NCI-H2081 (cell line): Measurements from ENCODE around the gene ITPK1.

Experiments
- DNase-seq, 2 experiments: peaks; one replicate each; lab custom pipeline; 2025; lab: John Stamatoyannopoulos, UW

The ITPK1 gene

GRCh38 chr14:92988786-92989755 lies 126.7 kb downstream of the ITPK1 start:
- no peak for DNase-seq

DNA sequence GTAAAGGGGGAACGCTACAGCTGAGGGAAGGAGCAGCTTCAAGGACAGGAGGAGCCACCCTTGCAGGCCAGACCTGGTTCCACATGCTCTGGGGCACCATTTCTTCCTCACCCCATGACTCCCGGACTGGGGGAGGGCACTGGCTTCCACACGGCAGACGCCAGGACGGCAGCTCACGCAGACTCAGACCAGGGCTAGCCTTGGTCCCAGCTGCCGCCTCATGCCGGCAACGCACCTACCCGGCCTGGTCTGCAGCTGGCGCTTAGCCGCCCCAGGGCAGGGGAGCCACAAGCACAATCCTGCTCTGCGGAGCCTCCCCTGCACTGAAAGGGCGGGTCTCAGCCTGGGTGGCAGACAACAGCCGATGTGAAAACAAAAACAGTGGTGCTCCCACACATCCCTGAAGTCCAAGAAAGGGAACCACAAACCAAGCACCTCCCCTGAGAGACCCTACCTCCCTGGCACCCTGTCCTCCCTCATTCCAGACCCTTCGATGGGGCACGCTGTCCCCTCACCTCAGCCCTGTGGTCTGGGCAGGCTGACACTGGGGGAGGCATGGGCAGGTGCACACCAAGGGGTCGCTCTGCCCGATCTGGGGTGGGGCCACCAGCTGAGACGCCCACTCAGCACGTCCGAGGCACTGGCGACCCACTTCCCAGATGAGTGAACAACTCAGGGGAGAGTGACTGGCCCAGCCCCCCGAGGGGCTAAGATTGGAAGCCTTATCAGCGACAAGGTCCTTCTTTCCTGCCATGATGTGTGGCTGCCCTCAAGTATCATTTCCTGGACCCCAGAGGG lies 127.8 kb downstream of the ITPK1 start:
- no peak for DNase-seq

DNA sequence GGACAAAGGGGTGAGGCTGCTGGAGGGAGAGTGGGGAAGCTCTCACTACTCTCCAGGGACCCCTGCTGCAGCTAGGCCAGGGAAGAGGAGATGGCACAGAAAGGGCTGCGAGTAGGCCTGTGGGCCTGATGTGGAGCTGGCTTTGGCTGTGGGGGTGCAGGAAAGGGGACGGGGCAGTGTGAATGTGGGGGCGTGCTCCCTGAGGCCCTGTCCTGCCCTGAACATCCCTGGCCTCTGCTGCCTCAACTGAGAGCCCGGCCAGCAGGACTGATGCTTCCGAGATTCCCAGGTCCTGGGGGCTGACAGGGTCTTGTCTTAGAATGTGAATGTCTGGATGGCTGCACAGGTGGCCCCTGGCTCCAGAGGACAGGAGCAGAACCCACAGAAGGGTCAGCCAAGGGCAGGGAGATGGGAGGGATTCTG lies 128.6 kb downstream of the ITPK1 start:
- DNase-seq: no peak

DNA sequence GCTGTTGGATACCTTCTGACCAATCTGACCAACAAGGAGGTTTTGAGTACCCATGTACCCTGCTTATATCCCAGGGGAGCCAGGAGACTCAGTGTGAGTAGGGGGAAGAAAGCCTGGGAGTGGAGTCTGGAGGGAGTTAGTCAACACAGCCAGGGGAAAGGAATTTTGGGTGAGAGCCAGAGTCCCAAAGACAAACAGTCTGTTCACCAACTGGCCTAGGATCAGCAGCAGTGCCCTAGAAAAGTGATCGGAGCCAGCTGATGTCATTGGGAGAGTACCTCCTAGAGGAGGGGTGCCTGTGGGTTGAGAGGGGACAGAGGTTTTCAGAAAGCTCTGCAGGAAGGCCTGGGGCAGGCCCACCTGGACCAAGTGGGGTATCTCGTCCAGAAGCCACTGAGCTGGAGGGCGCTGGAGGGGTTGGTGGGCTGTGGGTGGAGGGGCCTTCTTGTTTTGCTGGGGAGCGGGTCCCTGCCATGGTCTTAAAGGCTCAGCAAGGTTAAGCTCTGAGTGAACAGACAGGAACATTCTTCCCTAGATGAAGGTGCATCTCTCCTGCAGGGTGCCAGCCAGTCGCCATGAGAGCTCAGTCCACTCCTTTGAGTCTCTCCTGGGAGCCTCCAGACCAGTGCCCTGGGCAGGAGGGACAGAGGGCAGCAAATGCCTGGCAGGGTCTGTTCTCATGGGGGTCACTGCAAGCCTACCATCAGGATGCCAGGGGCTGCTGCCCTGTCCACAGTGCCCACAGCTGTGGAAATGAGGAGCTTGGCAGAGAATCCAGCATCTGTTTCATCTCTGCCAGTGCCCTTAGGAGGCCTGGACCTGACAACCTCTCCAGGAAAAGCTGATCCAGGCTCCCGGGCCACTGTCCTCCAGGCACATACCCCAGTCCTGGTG lies 129.2 kb downstream of the ITPK1 start:
- DNase-seq: no peak

GRCh38 chr14:92985521-92985920 lies 130.2 kb downstream of the ITPK1 start:
- no peak for DNase-seq

GRCh38 chr14:92984896-92985295 lies 130.8 kb downstream of the ITPK1 start:
- DNase-seq: no peak

DNA sequence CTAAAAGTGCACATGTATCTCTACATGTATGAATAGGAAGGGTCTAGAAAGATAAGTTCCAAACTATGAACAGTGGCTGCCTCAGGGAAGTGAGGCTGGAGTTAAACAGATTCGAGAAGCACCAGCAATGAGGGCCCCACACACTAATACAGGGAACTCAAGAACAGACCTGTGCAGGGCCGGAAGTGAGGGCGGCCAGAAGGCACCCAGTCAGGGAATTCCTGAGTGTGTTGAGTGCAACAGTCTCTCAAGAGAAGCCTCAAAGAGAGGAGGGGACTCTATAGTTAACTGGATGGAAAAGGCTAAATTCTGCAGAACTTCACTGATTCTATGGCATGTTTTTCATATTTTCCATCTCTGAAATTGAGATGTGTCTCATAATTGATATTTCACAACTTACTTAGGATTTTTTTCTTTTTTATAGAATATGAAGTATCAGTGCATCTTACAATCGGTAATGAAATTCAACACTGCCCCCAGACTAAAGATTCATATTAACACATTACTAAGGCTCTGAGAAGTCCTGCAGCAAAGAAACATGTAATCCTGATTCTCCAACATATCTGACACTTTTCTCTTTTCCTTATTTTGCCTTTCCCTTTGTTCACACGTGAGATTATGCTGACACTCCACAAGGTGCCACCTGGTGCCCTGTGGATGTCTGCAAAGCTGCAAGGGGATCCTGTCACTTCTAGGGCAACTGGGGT lies 131.5 kb downstream of the ITPK1 start:
- DNase-seq: no peak

- DNase-seq: no peak
Observed at GRCh38 chr14:92982956-92983355, 132.8 kb downstream of the ITPK1 start.

DNA sequence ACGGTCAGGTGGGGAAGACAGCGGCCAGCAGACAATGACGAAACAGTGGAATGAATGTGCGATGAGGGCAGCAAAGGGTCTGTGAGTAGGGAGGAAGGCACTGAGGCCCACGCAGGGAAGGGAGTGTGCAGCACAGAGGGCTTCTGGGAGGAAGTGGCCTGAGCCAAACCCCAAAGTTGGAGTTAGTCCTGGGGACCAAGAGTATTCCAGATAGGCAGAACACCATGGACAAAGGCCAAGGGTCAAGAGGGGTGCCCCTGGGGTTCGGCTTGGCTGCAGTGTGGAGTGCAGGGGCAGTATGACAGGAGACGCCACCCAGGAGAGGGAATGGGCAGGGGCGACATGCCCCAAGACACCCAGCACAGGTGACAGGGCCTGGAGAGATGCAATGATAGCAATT lies 134.0 kb downstream of the ITPK1 start:
- DNase-seq: no peak

DNA sequence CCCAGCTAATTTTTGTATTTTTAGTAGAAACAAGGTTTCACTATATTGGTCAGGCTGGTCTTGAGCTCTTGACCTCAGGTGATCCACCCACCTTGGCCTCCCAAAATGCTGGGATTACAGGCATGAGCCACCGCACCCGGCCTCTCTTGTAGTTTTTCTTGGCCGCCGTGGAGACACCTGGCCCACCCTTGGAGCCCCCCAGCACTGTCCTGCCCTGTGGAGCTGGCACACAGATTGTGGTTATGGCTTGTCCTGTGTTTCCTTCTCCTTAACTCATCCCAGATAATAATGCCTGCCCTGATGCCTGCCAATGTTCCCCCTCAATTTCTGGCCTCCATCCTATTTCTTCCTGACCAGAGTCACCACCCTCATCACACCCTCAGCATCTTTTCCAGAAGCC lies 134.9 kb downstream of the ITPK1 start:
- DNase-seq: no peak

GRCh38 chr14:92978229-92979021 lies 137.3 kb downstream of the ITPK1 start:
- DNase-seq: no peak

- no peak for DNase-seq
Observed at GRCh38 chr14:92976268-92976667, 139.5 kb downstream of the ITPK1 start.

DNA sequence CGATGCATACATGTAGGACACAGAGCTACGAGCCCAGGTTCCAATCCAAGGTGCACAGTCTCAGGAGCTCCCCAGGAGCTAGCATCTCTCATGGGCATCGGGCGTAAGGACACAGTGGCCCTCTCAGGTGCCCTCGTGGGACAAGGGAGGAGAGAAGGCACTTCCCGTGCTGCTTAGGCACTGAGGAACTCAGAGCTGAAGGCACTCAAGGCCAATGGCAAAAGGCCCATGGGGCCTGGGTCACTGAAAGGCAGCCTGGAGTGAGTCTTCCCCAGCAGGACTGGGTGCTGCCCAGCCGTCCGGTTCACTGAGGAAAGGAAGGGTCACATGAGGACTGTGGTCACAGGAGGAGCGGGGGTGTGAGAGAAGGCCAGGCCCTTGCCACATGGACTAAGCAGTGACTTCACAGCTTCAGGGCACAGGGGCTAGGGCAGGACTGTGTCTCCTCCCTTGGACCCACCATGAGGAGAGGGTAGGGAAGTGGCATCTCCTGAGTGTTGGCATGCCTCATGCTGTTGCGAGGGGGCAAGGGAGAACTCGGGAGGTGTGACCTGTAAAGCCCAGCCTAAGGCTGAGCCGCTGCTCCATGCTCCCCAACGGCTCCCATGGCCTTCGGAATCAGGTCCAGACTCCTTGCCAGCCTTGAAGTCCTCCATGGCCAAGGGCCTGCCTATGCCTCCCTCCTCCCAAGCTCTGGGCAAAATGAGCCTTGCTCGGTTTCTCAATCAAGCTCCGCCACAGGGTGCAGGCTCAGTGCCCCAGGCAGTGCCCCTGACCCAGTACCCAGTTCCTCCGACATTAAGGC lies 141.0 kb downstream of the ITPK1 start:
- no peak for DNase-seq

DNA sequence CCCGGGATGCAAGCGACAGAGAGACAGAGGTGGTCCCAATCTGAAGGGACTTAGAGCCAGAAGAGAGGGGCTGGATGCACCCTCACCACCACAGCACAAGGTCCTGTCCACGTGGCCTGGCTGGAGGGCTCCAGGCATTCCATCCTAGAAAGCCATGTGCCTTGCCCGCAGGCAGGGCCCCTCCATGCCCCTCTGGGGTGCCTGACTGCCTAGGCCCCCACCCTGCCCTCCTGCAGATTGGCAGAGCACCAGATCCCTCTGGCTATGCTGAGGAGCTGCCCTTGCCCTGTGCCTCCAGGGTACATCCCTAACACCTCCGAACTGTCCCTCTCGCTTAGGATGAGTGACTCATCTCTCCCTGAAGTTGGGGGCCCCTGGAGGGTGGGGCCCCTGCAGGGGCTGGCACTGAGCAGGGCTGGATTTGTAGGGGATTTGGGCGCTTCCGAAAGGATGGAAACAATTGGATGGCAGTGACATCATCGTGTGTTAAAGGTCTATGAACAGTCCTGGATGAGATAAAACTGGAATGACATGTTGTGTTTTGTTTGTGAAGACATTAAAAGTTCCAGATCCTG lies 141.8 kb downstream of the ITPK1 start:
- DNase-seq: no peak

- peak; percentile 52 to 60 for DNase-seq
Observed at GRCh38 chr14:92973261-92973797, 142.4 kb downstream of the ITPK1 start.

DNA sequence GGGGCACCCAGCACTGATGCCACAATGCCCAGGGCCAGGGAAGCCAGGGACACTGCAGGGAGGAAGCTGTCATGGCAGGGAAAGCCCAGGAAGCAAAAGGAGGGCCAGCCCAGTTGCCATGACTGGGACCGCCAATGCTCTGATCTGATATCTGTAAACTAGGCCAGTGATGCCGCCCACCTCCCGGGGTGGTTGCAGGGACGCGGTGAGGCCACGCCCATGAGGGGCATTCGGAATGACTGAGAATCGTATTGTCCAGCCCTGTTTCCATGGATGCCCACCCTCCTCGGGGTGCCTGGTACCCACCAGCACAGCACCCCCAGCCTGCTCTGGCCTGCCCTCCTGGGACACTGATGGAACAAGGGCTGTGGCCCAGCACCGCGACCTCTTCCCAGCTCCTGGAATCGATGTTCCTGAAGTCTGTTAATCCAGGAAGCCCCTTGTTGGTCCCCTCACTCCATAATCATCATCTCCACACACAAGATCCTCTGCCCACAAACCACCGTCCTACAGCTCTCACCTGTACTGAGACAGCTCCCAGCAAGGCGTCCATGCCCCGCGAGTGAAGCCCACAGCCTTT lies 144.0 kb downstream of the ITPK1 start:
- DNase-seq: no peak

DNA sequence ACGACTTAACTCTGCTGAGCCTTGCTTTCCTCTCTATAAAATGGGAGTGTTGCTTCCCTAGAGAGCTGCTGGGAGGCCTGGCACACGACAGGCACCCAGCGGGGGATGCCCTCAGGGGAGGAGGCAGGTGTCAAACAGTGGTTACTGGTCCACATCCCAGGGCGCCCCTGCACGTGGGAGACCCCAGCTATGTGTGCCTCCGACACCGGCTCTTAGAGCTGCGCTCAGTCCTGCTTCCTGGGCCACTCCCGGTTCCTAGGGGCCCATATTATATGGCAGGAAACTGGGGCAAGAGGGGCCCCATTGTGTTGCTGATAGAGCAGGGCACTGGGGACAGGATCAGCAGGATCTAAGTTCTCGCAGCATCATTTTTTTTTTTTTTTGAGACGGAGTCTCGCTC lies 145.5 kb downstream of the ITPK1 start:
- peak in 1 of 2 experiments; percentile 50 for DNase-seq

GRCh38 chr14:92969871-92970270 lies 145.9 kb downstream of the ITPK1 start:
- no peak for DNase-seq

DNA sequence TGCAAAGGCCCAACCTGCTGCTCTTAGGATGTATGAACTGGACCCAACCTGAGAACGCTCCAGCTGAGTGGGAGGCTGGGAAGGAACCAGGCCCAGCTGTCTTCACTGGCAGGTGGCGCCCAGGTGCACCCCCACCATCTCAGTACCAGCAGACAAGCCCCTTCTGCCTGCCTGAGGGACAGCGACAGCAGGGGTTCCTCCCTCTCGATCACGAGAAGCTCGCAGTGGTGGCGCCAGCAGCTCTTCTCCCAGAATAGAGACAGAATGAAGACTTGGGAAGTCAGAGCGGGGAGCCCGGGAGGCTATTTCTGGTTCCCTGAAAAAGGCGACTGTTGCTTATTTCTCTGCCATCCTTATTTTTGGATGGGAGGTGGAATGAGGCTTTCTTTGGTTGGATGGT lies 146.3 kb downstream of the ITPK1 start:
- DNase-seq: no peak
